ENCODE measurements around the gene HPX. TPM values are rescaled to one million over a fixed set of nuclear protein-coding genes. Genes with fewer than 3 reads are reported as not detected.
"Not testable (repeated sequence)": the region's sequence is repeated elsewhere in the genome, so short reads cannot be mapped to it uniquely, and the experiment has no call there.

The HPX gene
- total RNA-seq, 2 experiments from 2014 or later, result not detected

DNA sequence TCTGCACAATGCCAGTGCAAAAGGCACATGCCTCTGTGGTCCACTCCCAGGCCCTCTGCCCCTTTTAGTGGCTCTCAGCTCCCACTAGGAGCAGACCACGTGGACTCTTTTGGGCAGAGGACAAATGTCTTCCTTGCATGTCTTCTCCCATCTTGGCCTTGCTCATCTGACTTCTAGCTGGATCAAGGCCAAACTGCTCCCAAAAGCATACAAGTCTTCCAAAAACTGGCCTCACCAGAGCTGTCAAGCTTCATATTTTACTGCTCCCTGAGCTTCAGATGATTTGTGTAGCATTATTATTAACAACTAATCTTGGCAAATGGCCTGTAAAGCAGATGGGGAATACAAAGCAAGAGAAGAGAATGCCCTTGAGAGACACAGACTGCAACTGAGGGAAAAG, 43.6 kb downstream of the HPX start:
- POLR2A ChIA-PET, result interaction anchor here (1.2 kb wide), 1 partner anchor 10 kb away, joined by 3 read pairs; no protein-coding TSS in a partner anchor

GRCh38 chr11:6395470-6396060, 45.2 kb downstream of the HPX start:
- peaks cover 17% of the 10 kb centered on the region for H3K36me3 Mint-ChIP-seq (ENCODE audit: low read depth)
- TF ChIP-seq, protein P1, sequence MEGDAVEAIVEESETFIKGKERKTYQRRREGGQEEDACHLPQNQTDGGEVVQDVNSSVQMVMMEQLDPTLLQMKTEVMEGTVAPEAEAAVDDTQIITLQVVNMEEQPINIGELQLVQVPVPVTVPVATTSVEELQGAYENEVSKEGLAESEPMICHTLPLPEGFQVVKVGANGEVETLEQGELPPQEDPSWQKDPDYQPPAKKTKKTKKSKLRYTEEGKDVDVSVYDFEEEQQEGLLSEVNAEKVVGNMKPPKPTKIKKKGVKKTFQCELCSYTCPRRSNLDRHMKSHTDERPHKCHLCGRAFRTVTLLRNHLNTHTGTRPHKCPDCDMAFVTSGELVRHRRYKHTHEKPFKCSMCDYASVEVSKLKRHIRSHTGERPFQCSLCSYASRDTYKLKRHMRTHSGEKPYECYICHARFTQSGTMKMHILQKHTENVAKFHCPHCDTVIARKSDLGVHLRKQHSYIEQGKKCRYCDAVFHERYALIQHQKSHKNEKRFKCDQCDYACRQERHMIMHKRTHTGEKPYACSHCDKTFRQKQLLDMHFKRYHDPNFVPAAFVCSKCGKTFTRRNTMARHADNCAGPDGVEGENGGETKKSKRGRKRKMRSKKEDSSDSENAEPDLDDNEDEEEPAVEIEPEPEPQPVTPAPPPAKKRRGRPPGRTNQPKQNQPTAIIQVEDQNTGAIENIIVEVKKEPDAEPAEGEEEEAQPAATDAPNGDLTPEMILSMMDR (IDR thresholded peaks at IDR 0.05), result no peak
- ChIA-PET CTCF (interaction anchor here (1.2 kb wide), 1 partner anchor 11 kb away, joined by 3 read pairs; no protein-coding TSS in a partner anchor), POLR2A (interaction anchor here (1.1 kb wide), 2 partner anchors 10 to 89 kb away, joined by 3 to 5 read pairs; no protein-coding TSS in a partner anchor)
- H3K4me1 Mint-ChIP-seq (ENCODE audit: low read depth), result peaks cover 36% of the 10 kb centered on the region
- intact Hi-C loops (cut with micrococcal nuclease), result loop anchor here (10.0 kb wide), 1 partner anchor 209 kb away; the partner anchor contains the start of genes ILK and RRP8
- DNase-seq (no peak), ATAC-seq (no peak)
- H3K27ac Mint-ChIP-seq, result no peak overlapping the region
- H3K27me3 Mint-ChIP-seq, result no peaks in the 10 kb centered on the region
- H3K9me3 Mint-ChIP-seq, result no peaks in the 10 kb centered on the region
- H3K4me3 Mint-ChIP-seq, result no peak overlapping the region

More for the DNA sequence above, 43.6 kb downstream of the HPX start:
- peaks cover 36% of the 10 kb centered on the region for H3K4me1 Mint-ChIP-seq (ENCODE audit: low read depth)
- no peak for DNase-seq
- H3K27me3 Mint-ChIP-seq, result no peaks in the 10 kb centered on the region
- H3K9me3 Mint-ChIP-seq, result no peaks in the 10 kb centered on the region
- intact Hi-C loops (cut with micrococcal nuclease), result loop anchor here (10.0 kb wide), 1 partner anchor 208 kb away; the partner anchor contains the start of genes ILK and RRP8
- ATAC-seq, result no peak
- CTCF ChIA-PET, result interaction anchor here (0.7 to 1.7 kb wide), 2 partner anchors 18 to 46 kb away, joined by 3 to 7 read pairs; no protein-coding TSS in a partner anchor
- H3K27ac Mint-ChIP-seq, result no peak overlapping the region
- TF ChIP-seq, protein P1 (IDR thresholded peaks at IDR 0.05), result no peak
- H3K36me3 Mint-ChIP-seq (ENCODE audit: low read depth), result peaks cover 19% of the 10 kb centered on the region
- no peak overlapping the region for H3K4me3 Mint-ChIP-seq

- TF ChIP-seq, protein P1 (IDR thresholded peaks at IDR 0.05), result no peak
- intact Hi-C loops (cut with micrococcal nuclease), result loop anchor here (10.0 kb wide), 1 partner anchor 211 kb away; the partner anchor contains the start of genes ILK and RRP8
- ChIA-PET POLR2A (interaction anchor here (1.1 to 2.6 kb wide), 2 partner anchors 9 to 12 kb away, joined by 3 to 17 read pairs; no protein-coding TSS in a partner anchor), CTCF (interaction anchor here (1.0 to 2.7 kb wide), 3 partner anchors 8 to 44 kb away, joined by 3 to 9 read pairs (median 7); no protein-coding TSS in a partner anchor)
- DNase-seq (no peak), ATAC-seq (no peak)
- H3K4me1 Mint-ChIP-seq (ENCODE audit: low read depth), result peaks cover 41% of the 10 kb centered on the region
- no peak overlapping the region for H3K4me3 Mint-ChIP-seq
- H3K27ac Mint-ChIP-seq, result no peak overlapping the region
- H3K9me3 Mint-ChIP-seq, result no peaks in the 10 kb centered on the region
- H3K36me3 Mint-ChIP-seq (ENCODE audit: low read depth), result peaks cover 13% of the 10 kb centered on the region
- no peaks in the 10 kb centered on the region for H3K27me3 Mint-ChIP-seq
Observed at GRCh38 chr11:6393989-6394670, 46.7 kb downstream of the HPX start.

GRCh38 chr11:6392251-6392650, 48.5 kb downstream of the HPX start:
- not testable (repeated sequence) for ATAC-seq; H3K9me3 Mint-ChIP-seq; H3K27ac Mint-ChIP-seq; H3K36me3 Mint-ChIP-seq (ENCODE audit: low read depth); DNase-seq; H3K27me3 Mint-ChIP-seq
- Mint-ChIP-seq H3K4me3 (peak overlapping the region; percentile 35), H3K4me1 (ENCODE audit: low read depth) (peaks cover 40% of the 10 kb centered on the region)
- intact Hi-C loops (cut with micrococcal nuclease), result loop anchor here (10.0 kb wide), 1 partner anchor 213 kb away; the partner anchor contains the start of genes ILK and RRP8
- ChIA-PET POLR2A (interaction anchor here (1.1 to 2.6 kb wide), 3 partner anchors 10 to 21 kb away, joined by 3 to 17 read pairs (median 3); no protein-coding TSS in a partner anchor), CTCF (interaction anchor here (1.8 to 2.7 kb wide), 2 partner anchors 10 to 13 kb away, joined by 7 to 9 read pairs; no protein-coding TSS in a partner anchor)

- Mint-ChIP-seq H3K9me3 (no peaks in the 10 kb centered on the region), H3K4me1 (ENCODE audit: low read depth) (peaks cover 40% of the 10 kb centered on the region), H3K36me3 (ENCODE audit: low read depth) (peaks cover 9% of the 10 kb centered on the region), H3K4me3 (peak overlapping the region; percentile 79), H3K27ac (peak overlapping the region; percentile 64), H3K27me3 (no peaks in the 10 kb centered on the region)
- DNase-seq (no peak), ATAC-seq (no peak)
- POLR2A ChIA-PET, result interaction anchor here (1.2 to 3.5 kb wide), 6 partner anchors 10 to 203 kb away, joined by 3 to 42 read pairs (median 8); partner anchors contain the start of gene APBB1
- TF ChIP-seq, protein P1 (IDR thresholded peaks at IDR 0.05), result no peak
- intact Hi-C loops (cut with micrococcal nuclease), result loop anchor here (10.0 kb wide), 1 partner anchor 213 kb away; the partner anchor contains the start of genes ILK and RRP8
- CTCF ChIA-PET, result interaction anchor here (4.1 to 5.2 kb wide), 2 partner anchors 9 to 13 kb away, joined by 45 to 65 read pairs; no protein-coding TSS in a partner anchor
Observed at GRCh38 chr11:6391537-6392134, 49.2 kb downstream of the HPX start.

Data from activated CD8-positive, alpha-beta T cell treated with anti-CD3 and anti-CD28 coated beads for 36 hours (primary cell).